Measurements from ENCODE around the gene OMP. TPM values are rescaled to one million over a fixed set of nuclear protein-coding genes. Genes with fewer than 3 reads are reported as not detected.
"Not testable (repeated sequence)": the region's sequence is repeated elsewhere in the genome, so short reads cannot be mapped to it uniquely, and the experiment has no call there.

OMP gene, protein sequence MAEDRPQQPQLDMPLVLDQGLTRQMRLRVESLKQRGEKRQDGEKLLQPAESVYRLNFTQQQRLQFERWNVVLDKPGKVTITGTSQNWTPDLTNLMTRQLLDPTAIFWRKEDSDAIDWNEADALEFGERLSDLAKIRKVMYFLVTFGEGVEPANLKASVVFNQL
- total RNA-seq (2014; rRNA removed; shearing (Covaris generic)), result not detected in 2 replicates

DNA sequence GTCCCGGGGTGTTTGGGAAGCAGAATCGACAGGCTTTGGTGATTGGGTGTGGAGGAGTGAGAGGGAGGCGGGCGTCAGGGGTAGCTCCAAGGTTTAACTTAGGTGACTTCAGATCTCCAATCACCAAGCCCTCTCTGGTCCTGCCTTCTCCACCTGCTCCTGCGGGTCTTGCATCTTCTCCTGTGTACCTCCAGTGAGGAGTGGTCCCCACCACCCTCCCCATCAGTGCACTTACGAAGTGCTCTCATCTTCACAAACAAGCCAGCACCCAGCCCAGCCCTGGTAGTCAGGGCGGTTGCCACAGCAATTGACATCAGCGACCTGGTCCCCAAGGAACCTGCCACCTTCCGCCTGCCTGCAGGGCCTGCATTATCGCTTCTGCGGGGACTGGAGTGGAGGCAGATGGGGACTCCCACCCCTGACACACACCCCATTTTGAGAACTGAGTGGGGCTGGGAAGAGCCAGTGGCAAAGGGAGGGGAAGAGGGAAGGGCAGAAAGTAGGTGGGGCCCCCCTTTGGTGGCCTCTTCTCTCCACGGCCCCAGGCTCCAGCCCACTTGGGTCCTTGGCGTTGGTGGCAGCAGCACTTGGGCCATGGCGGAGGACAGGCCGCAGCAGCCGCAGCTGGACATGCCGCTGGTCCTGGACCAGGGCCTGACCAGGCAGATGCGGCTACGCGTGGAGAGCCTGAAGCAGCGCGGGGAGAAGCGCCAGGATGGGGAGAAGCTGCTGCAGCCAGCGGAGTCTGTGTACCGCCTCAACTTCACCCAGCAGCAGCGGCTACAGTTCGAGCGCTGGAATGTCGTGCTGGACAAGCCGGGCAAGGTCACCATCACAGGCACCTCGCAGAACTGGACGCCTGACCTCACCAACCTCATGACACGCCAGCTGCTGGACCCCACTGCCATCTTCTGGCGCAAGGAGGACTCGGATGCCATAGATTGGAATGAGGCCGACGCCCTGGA, at the start of gene OMP:
Gene OMP, plus strand, starts transcription at position 595 of the 965 bp plus-strand sequence. Its CDS starts 0 bp downstream, at position 595.
- no peak for DNase-seq (ENCODE audit: low spot score)

DNA sequence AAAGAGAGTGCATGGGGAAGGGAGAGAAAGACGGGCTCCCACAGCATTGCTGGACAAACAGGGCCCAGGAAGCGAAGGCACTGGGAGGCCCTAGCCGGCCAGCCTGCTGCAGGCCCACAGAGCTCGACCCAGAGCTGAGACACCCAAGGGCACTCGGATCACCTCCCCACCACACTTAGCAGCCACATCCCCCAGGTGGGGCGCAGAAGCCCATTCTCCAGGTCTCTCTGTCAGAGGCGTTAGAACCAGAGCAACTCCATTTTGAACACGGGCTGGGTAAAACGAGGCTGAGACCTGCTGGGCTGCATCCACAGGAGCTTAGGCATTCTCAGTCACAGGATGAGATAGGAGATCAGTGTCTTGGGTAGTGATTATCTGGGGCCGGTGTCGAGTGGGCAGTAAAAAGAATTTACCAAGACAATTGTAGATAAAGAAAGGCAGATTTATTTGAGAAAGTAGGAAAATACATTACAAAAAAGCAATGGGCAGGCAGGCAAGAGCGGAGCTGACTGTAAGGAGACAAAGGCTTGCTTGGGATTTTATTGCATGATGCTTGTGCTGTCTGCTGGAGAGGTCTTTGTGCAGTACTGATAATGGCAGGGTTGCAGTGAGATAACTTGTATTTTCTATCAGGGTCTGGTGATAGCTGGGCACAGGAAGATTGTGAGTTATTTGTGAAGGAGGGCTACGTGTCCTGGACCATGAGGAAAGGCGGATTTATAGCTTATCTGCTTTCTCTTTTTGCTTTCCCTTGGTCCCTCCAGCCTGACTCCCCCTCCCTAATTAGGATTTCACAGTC, 49.2 kb upstream of the OMP start:
- no peak for DNase-seq (ENCODE audit: low spot score)

DNA sequence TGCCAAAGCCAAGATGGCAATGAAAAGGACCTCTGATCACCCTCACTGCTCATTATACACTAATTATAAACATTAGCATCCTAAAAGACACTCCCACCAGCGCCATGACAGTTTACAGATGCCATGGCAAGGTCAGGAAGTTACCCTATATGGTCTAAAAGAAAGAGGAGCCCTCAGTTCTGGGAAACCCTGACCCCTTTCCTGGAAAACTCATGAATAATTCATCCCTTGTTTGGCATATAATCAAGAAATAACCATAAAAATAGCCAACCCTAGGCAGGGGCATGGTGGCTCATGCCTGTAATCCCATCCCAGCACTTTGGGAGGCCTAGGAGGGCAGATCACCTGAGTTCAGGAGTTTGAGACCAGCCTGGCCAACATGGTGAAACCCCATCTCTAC, 48.6 kb upstream of the OMP start:
- DNase-seq (ENCODE audit: low spot score), result no peak

DNA sequence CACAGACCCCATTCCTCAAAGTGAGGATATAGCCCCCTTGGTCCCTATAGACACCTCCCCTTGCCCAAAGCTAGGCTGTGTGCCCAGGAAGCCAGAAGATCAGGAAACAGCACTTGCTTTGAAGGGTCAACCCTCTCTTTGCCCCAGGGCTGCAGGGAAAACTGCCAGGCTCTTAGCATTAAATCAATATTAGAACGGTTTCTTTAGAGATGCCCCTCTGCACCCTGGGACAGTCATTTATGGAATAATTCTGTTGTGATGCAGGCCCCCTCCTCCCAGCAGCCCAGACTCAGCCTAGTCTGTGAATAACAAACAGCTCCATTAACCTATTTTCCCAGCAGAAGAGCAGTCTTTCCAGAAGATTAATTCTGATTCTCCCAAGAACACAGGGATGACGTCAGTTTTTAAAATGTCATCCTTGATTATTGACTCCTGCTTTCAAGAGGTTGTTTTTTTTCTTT, 47.5 kb upstream of the OMP start:
- no peak for DNase-seq (ENCODE audit: low spot score)

DNA sequence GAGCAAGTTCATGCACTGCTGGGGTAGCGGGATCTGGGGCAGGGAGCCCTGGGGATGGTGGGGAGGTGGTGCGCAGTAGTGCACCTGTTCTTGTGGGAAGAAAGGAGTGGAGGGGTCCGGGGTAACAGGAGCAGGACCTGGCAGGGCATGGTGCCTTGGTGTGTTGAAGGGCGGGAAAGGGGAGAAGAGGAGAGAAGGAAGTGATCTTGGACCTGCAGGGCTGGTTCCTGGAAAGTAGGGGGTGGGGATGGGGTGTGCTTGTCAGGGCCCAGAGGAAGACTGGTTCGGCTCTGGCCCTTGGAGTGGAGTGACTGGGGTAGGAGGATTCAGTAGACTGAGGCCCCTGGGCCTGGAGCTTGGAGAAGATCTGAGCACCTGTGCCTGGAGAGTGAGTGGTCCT, 46.7 kb upstream of the OMP start:
- no peak for DNase-seq (ENCODE audit: low spot score)

DNA sequence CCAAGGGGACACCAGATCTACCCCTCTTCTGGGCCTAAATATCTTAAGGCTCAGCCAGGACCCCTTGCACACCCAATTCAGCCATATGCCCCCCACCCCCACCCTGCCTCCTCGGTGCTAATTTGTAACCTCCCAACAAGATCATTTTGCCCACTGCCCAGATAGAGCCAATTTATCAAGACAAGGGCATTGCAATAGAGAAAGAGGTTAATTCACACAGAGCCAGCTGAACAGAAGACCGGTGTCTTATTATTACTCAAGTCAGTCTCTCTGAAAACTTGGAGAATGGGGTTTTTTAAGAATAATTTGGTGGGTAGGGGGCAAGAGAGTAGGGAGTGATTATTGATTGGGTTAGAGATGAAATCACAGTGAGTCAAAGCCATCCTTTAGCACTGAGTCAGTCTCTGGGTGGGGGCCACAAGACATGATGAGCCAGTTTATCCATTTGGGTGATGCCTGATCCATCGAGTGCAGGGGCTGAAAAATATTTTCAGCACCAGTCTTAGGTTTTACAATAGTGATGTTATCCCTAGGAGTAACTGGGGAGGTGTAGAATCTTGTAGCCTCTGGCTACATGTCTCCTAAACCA, 45.7 kb upstream of the OMP start:
- DNase-seq (ENCODE audit: low spot score), result no peak

DNA sequence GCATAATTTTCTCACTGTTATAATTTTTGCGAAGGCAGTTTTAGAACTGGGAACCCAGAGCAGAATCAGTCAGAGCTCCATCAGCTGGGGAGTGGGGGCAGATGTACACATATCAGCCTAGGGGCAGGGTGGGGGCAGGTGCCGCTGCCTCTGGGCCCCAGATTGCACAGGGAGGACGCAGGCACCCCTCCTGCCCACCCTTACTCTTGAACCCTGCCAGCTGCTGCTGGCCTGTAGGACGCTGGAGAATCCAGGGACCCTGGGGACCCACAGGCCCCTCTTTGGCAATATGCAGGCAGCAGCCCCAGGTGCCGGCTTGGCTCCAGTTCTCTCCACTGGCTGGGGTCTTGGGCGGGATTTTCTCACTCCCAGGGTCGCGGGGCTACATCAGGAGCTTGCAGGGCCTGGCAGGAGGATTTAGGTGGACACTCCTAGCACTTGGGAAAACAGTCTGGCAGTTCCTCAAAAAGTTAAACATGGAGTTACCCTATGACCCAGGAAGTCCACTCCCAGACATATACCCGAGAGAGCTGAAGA, 44.6 kb upstream of the OMP start:
- DNase-seq (ENCODE audit: low spot score), result no peak

DNA sequence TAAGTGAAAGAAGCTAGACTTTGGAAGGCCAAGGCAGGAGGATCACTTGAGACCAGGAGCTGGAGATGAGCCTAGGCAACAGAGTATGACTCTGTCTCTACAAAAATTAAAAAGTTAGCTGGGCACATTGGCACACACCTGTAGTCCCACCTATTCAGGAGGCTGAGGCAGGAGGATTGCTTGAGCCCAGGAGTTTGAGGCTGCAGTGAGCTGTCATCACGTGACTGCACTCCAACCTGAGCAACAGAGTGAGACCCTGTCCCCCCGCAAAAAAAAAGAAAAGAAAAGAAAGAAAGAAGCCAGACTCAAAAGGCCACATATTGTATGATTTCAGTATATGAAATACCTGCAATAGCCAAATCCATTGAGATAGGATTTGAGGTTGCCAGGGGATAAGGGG, 43.7 kb upstream of the OMP start:
- DNase-seq (ENCODE audit: low spot score), result no peak

DNA sequence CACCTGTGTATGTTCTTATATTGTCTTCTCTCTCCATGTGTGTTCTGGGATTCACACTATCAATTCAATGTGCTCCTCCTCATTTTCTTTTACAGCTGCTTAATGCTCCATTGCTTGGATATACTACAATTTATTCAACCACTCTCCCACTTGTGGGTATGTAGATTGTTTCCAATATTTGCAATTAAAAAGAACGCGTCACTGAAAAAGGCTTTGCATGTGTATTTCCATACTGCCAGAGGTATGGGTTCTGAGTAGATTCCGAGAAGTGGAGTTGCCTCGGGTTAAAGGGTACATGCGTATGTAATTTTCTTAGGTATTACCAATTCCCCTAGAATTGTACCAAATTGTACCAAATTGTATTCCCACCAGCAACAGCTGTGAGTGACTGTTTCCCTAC, 42.8 kb upstream of the OMP start:
- DNase-seq (ENCODE audit: low spot score), result no peak

DNA sequence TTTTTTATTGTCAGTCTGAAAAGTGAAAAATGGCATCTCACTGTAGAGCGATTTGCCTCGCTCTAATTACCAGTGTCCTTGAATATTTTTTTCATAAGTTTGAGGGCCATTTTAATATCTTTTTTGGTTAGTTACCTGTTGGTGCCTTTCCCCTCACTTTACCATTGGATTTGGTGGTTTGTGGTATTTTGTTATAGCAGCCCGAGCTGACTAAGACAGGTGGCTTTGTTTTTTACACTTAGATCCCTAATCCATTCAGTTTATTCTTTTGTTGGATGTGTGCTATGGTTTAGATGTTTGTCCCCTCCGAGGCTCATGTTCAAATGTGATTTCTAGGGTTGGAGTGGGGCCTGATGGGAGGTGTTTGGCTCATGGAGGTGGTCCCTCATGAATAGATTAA, 42.4 kb upstream of the OMP start:
- DNase-seq (ENCODE audit: low spot score), result no peak

DNA sequence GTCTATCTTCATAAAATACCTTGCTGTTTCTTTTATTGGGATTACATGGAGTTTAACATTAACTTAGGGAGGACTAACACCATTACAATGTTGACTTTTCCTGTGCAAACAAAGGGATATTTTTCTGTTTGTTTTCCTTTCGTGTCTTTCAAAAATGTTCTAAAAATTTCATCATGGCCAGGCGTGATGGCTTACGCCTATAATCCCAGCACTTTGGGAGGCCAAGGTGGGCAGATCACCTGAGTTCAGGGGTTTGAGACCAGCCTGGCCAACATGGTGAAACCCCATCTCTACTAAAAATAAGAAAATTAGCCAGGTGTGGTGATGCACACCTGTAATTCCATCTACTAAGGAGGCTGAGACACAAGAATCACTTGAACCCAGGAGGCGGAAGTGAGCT, 41.4 kb upstream of the OMP start:
- DNase-seq (ENCODE audit: low spot score), result not testable (repeated sequence)

DNA sequence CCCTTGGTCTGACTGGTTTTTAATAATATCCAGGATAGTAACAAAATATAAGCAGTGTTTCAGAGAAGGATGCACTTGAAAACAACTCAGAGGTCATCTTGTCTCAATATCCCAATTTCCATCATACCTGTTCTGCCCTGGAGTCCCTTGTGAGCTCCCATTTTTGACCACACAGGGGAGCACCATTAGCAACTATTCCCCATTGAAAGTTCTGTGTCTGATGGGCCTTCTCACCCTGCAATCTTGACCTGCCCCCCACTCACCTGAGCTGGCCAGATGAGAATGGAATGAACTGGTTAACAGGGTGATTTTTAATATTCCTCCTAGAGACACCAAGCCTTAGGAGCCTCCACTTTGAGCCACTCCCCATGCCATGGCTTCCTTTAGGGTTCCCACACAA, 39.7 kb upstream of the OMP start:
- no peak for DNase-seq (ENCODE audit: low spot score)

DNA sequence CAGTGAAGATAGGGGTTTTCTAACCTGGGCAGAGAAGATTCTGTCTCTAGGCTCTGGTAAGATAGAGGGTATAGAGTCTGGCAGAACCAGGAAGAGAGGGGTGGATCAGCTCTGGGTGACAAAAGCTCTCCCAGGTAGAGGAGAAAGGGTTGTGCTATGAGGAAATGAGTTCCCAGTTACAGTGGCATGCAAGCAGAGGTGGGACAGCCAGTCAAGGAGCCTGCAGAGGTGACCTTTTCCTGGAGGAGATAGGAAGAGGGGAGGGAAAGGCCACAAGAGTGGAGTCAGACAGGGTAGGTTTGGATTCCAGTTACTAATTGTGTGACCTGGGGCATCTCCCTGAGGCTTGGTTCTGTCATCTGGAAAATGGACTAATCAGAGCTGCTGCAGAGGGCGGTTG, 39.2 kb upstream of the OMP start:
- DNase-seq (ENCODE audit: low spot score), result no peak

DNA sequence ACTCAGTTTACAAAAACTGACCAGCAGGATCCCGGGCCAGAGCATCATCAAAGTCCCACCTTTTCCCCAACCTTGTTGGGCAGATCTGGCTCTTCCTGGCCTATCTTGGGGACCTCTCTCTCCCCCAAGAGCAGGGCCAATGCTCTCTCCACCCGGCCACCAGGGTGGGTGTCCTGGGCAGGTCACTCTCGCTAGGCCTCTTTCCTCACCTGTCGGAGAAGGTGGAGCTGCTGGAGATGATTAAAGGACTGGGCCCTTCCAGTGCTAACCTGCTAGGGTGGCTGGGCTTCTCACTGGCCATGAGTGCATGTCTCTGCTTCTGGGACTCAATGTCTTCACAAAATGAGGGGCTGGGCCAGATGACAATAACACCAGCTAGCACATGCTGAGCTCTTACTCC, 38.8 kb upstream of the OMP start:
- DNase-seq (ENCODE audit: low spot score), result no peak

DNA sequence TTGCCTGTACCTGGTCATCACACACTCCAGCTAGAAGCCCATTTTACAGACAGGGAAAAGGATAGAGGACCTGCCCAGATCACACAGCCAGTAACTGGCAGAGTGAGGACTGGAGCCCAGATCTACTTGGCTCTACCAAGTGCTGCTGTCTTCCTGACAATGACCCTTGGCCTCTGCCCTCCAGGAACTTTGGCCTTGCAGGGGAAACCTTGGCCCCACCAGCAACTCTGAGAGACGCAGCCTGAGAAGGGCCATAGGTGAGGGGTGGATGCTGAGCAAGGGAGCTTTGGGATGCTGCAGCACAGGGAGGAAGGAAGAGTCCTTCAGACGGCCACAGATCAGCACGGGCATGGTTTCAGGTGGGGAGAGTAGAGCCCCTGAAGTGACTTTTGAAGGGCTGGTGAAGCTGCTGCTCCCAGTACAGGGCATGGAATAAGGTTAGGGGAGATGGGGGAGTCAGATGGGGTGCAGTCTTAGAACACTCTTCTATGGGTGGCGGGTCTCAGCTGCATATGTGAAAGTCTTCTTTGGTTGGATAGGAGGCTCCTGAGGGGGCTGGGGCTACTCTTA, 37.9 kb upstream of the OMP start:
- no peak for DNase-seq (ENCODE audit: low spot score)

DNA sequence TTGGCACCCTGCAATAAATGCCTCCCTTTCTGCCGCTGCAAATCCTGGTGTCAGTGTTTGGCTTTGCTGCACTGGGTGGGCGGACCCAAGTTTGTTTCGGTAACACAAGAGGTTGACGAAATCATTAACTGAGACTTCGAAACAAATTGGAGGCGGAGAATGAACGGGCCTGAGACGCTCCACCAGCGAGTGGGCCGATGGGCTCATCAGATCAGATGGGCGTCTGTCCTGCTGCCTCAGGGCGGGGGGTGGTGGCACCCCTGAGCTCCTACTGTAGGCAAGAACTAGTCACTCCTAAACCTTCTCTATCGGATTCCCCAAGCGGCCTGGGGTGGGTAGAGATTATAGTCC, 36.8 kb upstream of the OMP start:
- DNase-seq (ENCODE audit: low spot score), result no peak

DNA sequence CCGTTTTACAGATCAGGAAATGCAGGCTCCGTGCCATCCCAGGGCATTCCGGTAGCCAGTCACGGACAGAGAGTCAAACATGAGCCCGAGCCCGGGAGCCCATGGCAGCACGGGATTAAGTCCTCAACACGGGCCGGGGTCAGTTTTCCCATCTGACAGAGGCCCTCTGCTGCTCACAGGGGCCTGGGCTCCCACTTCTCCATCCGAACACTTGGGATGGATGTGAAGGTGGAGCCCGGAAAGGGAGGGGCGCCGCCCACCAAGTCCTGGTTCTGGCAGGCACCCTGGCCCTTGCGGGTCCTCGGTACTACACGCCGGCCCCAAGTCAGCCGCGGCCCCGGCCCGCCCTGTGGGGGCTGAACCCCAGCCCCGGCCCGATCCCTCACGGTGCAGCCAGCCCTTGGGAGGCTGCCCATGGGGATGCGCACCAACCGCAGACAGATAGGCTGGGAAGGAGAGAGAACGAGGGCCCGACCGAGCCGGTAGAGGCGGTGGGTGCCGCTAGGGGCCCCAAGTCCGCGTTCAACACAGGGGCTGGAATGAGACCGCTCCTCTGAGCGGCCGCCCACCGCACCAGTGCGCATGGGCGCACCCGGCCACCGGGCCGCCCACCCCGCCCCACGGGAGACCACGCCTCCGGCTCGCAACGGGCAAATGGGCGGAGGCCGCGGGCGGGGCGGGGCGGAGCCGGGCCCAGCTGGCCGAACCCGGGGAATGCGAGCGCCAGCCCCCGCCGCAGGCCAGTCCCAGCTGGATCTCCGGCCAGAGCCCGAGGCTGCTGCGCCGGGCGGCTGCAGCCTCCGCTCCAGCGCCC, 36.2 kb upstream of the OMP start, which contains the start of gene CAPN5:
Gene CAPN5, plus strand, starts transcription at position 743 of the 814 bp plus-strand sequence. CDS start 17,916 bp downstream, outside the sequence.
- peak; percentile 74 for DNase-seq (ENCODE audit: low spot score)

DNA sequence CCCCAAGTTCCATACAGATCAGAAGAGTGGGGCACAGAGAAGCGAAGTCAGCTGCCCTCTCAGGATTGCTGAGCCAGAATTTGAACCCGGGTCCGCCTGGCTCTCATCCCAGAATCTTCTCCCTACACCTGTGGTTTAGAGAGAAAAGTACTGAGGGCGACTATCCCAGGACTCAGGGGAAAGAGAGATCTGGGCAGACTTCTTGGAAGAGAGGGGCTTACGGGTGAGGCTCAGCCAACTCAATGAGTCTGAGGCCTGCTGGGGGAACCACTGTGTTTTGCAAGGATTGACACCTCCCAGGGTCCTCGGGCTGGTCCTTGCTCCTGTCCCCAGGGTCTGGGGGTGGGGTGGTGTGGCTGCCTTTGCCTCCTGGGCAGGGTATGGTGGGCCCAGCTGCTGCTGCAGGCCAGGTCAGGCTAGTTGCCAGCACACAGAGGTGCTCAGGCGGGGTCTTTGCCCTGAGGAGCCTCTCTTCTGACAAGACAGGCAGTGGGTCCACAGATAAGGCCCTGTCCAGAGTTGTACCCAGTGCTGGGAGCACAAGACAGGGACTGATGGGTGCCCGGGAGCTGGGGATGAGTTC, 34.7 kb upstream of the OMP start:
- DNase-seq (ENCODE audit: low spot score), result no peak

DNA sequence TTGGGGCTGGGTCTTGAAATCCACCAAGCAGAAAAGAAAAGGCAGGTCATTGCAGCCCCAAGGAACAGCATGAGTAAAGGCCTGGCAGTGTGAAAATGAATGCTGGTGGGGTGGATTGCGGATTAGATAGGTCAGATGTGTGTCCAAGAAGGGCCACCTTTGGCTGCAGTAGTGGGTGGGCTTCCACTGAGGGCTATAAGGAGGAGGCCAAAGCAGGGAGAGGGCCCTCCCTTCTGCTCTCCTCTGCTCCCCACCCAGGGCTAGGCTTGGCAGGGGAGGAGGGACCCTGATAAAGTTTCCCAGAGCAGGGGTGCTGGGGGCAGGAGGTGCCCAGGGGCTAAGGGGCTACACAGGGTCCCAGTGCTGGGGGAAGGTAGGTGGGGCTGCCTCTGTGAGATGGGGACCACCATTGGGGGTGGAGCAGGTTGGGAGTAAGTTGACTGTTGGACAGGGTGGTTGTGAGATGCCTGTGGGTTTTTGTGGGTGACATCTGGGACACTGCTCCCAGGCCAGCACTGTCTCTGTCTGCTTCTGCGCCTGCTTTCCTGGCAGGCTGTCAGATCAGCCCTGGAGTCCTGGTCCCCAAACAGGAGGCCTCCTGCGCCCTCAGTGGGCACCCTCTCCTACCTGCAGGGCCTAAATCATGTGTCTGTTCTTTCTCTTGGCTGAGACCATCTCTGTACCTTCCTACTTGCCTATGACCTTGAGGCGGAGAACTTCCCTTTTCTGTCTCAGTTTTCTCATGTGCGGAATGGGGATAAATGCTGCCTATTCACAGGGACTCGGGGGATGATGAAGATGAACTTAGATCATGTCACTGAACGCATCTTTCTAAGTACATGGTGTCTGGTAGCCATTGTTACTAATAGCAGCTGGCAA, 33.9 kb upstream of the OMP start:
- DNase-seq (ENCODE audit: low spot score), result no peak
